ENCODE results near the gene CMTR2. TPM values are rescaled to one million over a fixed set of nuclear protein-coding genes. Genes with fewer than 3 reads are reported as not detected.

CMTR2 gene
- total RNA-seq, 1 experiment from 2014 or later, result 13.4 TPM

- no peak for DNase-seq (ENCODE audit: low spot score)
- no peak for TF ChIP-seq SMAD4 (CRISPR knock-in tag; IDR thresholded peaks at IDR 0.05)
- TF ChIP-seq RELA (CRISPR knock-in tag; IDR thresholded peaks at IDR 0.05; ENCODE audit: borderline replicate concordance), result no peak
- TF ChIP-seq ZNF396 (CRISPR knock-in tag; IDR thresholded peaks at IDR 0.05; ENCODE audit: borderline replicate concordance), result no peak
- no peak for ATAC-seq
- POLR2A ChIA-PET, result no interaction called here
- H3K36me3 Mint-ChIP-seq, result no peaks in the 10 kb centered on the region; the same call in 1 of the 2 replicates
- no peak overlapping the region for H3K27ac Mint-ChIP-seq
- H3K4me1 Mint-ChIP-seq, result no peaks in the 10 kb centered on the region
- H3K4me3 Mint-ChIP-seq, result no peak overlapping the region
- peaks cover 20% of the 10 kb centered on the region for H3K27me3 Mint-ChIP-seq (ENCODE audit: low read depth)
- H3K9me3 Mint-ChIP-seq, result peaks cover 12% of the 10 kb centered on the region
- CTCF ChIA-PET, result interaction anchor here (2.5 kb wide), 1 partner anchor 14 kb away, joined by 12 read pairs; no protein-coding TSS in a partner anchor
Measured at GRCh38 chr16:71297341-71297634, 8.1 kb upstream of the CMTR2 start.

GRCh38 chr16:71296584-71297340, 7.6 kb upstream of the CMTR2 start:
- ATAC-seq (no peak), DNase-seq (ENCODE audit: low spot score) (no peak)
- ChIA-PET POLR2A (no interaction called here), CTCF (interaction anchor here (0.8 to 2.5 kb wide), 2 partner anchors 15 to 116 kb away, joined by 4 to 12 read pairs; no protein-coding TSS in a partner anchor)
- H3K4me3 Mint-ChIP-seq, result no peak overlapping the region
- no peak for TF ChIP-seq NR2C2 (CRISPR knock-in tag; IDR thresholded peaks at IDR 0.05)
- TF ChIP-seq ARID4B (CRISPR knock-in tag; IDR thresholded peaks at IDR 0.05; ENCODE audit: borderline replicate concordance), result no peak
- no peak for TF ChIP-seq AR (CRISPR knock-in tag; IDR thresholded peaks at IDR 0.05)
- TF ChIP-seq E2F4 (CRISPR knock-in tag; IDR thresholded peaks at IDR 0.05; ENCODE audit: borderline replicate concordance, low read depth), result no peak
- TF ChIP-seq ZSCAN18 (CRISPR knock-in tag; IDR thresholded peaks at IDR 0.05), result no peak
- TF ChIP-seq GABPB1 (CRISPR knock-in tag; IDR thresholded peaks at IDR 0.05), result no peak; the same call in 1 of the 2 replicates
- no peak for TF ChIP-seq MXD4 (CRISPR knock-in tag; IDR thresholded peaks at IDR 0.05; ENCODE audit: borderline replicate concordance)
- no peak for TF ChIP-seq ZNF671 (CRISPR knock-in tag; IDR thresholded peaks at IDR 0.05)
- no peak for TF ChIP-seq ATF3 (CRISPR knock-in tag; conservative IDR thresholded peaks at IDR 0.05)
- TF ChIP-seq IRF2 (CRISPR knock-in tag; IDR thresholded peaks at IDR 0.05; ENCODE audit: borderline replicate concordance, low read depth), result no peak
- no peak for TF ChIP-seq ESRRA (CRISPR knock-in tag; IDR thresholded peaks at IDR 0.05; ENCODE audit: borderline replicate concordance)
- no peak for TF ChIP-seq TEAD1 (CRISPR knock-in tag; IDR thresholded peaks at IDR 0.05)
- TF ChIP-seq CDX4 (CRISPR knock-in tag; IDR thresholded peaks at IDR 0.05; ENCODE audit: borderline replicate concordance), result no peak
- TF ChIP-seq ZNF263 (CRISPR knock-in tag; IDR thresholded peaks at IDR 0.05; ENCODE audit: low read depth), result no peak
- H3K27me3 Mint-ChIP-seq (ENCODE audit: low read depth), result peaks cover 20% of the 10 kb centered on the region
- H3K9me3 Mint-ChIP-seq, result peaks cover 12% of the 10 kb centered on the region
- H3K4me1 Mint-ChIP-seq, result no peaks in the 10 kb centered on the region
- H3K27ac Mint-ChIP-seq, result no peak overlapping the region
- no peaks in the 10 kb centered on the region; the same call in 1 of the 2 replicates for H3K36me3 Mint-ChIP-seq

Measured in WTC11 (cell line).